K562 (cell line): ENCODE data around the gene COX20. TPM values are rescaled to one million over a fixed set of nuclear protein-coding genes. Genes with fewer than 3 reads are reported as not detected.

Experiments used
- ATAC-seq: fragments of 200-7000 bp; cut with Tn5 transposase; 3 replicates; pipeline ENCODE4 v1.9.1; 2020; ENCODE audit warnings: moderate library complexity
- BruUV-seq: library from RNA; stranded (reverse); fragments of 400-500 nt; replicated peaks from 2 replicates; lab custom pipeline; 2021; lab: Mats Ljungman, UMichigan
- CTCF ChIA-PET: fragments of 300-600 bp; formaldehyde crosslinking; extraction: SDS; loops from one replicate; lab custom pipeline; 2021; ENCODE audit warnings: low intra/inter-chr PET ratio; lab: Yijun Ruan, JAX
- POLR2A ChIA-PET: fragments of 300-600, 350-650 bp; sonication (Branson Sonifier 250); formaldehyde crosslinking; extraction: SDS; loops from one replicate; lab custom pipeline; 2021; ENCODE audit warnings: antibody characterized with exemption, inconsistent platforms; lab: Yijun Ruan, JAX
- DNase-seq, 4 experiments: peaks; one replicate each; pipeline versions ENCODE4 v3.0.0 to v3.0.0-alpha.2; 2011 to 2018; ENCODE audit warnings: low spot score in 3 of 4, mixed read lengths in 3 of 4; ENCODE audit errors: extremely low read depth in 1 of 4
- FAIRE-seq: peaks from 2 replicates; lab custom pipeline; 2011; peaks lifted over from hg19 to GRCh38; lab: Jason Lieb, UNC
- H2AFZ ChIP-seq: 2 replicates; pipeline ENCODE4 v1.6.0; 2011; ENCODE audit warnings: low read depth, low read length, control low read depth, inconsistent platforms
- H3K27ac ChIP-seq: fragments of 200-600 bp; 3 replicates; pipeline ENCODE4 v1.8.0; 2011; ENCODE audit warnings: low read depth, mild to moderate bottlenecking, control low read depth, inconsistent platforms, low read length, moderate library complexity, mixed read lengths; ENCODE audit errors: extremely low read depth
- H3K27me3 ChIP-seq, 2 experiments: fragments of 300-600 bp in 1 of 2; 2 replicates in 1 of 2; 3 replicates in 1 of 2; pipeline versions ENCODE4 v1.6.0 to v1.8.0; 2011; ENCODE audit warnings: inconsistent platforms in 2 of 2, low read length in 2 of 2, mild to moderate bottlenecking in 1 of 2, mixed read lengths in 1 of 2, moderate library complexity in 1 of 2; ENCODE audit not compliant: control insufficient read depth in 2 of 2, insufficient read depth in 2 of 2
- H3K36me3 ChIP-seq: fragments of 300-600 bp; 3 replicates; pipeline ENCODE4 v1.8.0; 2011; ENCODE audit warnings: mild to moderate bottlenecking, low read length, inconsistent platforms; ENCODE audit not compliant: control insufficient read depth, insufficient read depth
- H3K4me1 ChIP-seq, 2 experiments: fragments of 200-600 bp in 1 of 2; replicated peaks in 1 of 2; 2 replicates in 1 of 2; 3 replicates in 1 of 2; pipeline versions ENCODE4 v1.5.1 to v1.8.0; 2011; ENCODE audit warnings: inconsistent platforms in 2 of 2, low read length in 2 of 2, mild to moderate bottlenecking in 1 of 2, mixed read lengths in 1 of 2, moderate library complexity in 1 of 2; ENCODE audit not compliant: control insufficient read depth in 2 of 2, insufficient read depth in 2 of 2
- H3K4me2 ChIP-seq: 2 replicates; pipeline ENCODE4 v1.6.1; 2011; ENCODE audit warnings: low read length, control low read depth, inconsistent platforms, mixed read lengths; ENCODE audit not compliant: insufficient read depth
- H3K4me3 ChIP-seq: fragments of 200-600 bp; sonication (generic), shearing (Covaris generic); 2 replicates; pipeline ENCODE4 v1.5.1; 2016; ENCODE audit warnings: control low read depth, inconsistent platforms
- H3K79me2 ChIP-seq: fragments of 200-600 bp; 3 replicates; pipeline ENCODE4 v1.8.0; 2011; ENCODE audit warnings: low read length, inconsistent platforms; ENCODE audit not compliant: control insufficient read depth, insufficient read depth
- H3K9ac ChIP-seq, 2 experiments: 2 replicates each; pipeline versions ENCODE4 v1.6.0 to v1.6.1; 2011; ENCODE audit warnings: low read depth in 2 of 2, low read length in 2 of 2, control low read depth in 1 of 2, inconsistent platforms in 1 of 2, mild to moderate bottlenecking in 1 of 2, mixed read lengths in 1 of 2; ENCODE audit not compliant: insufficient read depth in 1 of 2
- H3K9me1 ChIP-seq: one replicate; pipeline ENCODE4 v1.6.0; 2011; ENCODE audit warnings: inconsistent platforms, mild to moderate bottlenecking, low read length, moderate library complexity; ENCODE audit not compliant: control insufficient read depth, insufficient read depth
- H3K9me3 ChIP-seq: replicated peaks from 2 replicates; pipeline ENCODE4 v1.5.1; 2011; ENCODE audit warnings: low read depth, low read length, inconsistent platforms; ENCODE audit not compliant: control insufficient read depth, insufficient read depth
- H4K20me1 ChIP-seq: replicated peaks from 2 replicates; pipeline ENCODE4 v1.6.1; 2011; ENCODE audit warnings: low read length, inconsistent platforms, mixed read lengths; ENCODE audit not compliant: control insufficient read depth, insufficient read depth
- BRD9 ChIP-seq: fragments of 450-650 bp; IDR thresholded peaks from 2 replicates; pipeline ENCODE4 v1.6.1; 2018; ENCODE audit warnings: low read depth; ENCODE audit not compliant: partially characterized antibody
- ELF2 ChIP-seq: fragments of 250-450 bp; sonication (Bioruptor Pico); IDR thresholded peaks from 2 replicates; pipeline ENCODE4 v1.5.0; 2021; ENCODE audit warnings: mild to moderate bottlenecking
- MBD2 ChIP-seq: sonication (generic); IDR thresholded peaks from 2 replicates; pipeline ENCODE4 v1.6.1; 2016; ENCODE audit warnings: low read depth, borderline replicate concordance
- MEF2D ChIP-seq: conservative IDR thresholded peaks from 2 replicates; pipeline ENCODE4 v1.6.1; 2016; ENCODE audit warnings: low read depth, missing genetic modification characterization, missing compliant biosample characterization
- MTA1 ChIP-seq: fragments of 450-650 bp; IDR thresholded peaks from 2 replicates; pipeline ENCODE4 v1.6.1; 2017; ENCODE audit warnings: borderline replicate concordance
- MTA3 ChIP-seq: fragments of 450-650 bp; formaldehyde crosslinking; IDR thresholded peaks from 2 replicates; pipeline ENCODE4 v1.6.1; 2017; ENCODE audit warnings: mild to moderate bottlenecking, borderline replicate concordance
- POLR2B ChIP-seq: fragments of 450-650 bp; IDR thresholded peaks from 2 replicates; pipeline ENCODE4 v1.6.1; 2018; ENCODE audit warnings: low read depth; ENCODE audit not compliant: partially characterized antibody
- PRPF4 ChIP-seq: fragments of 200-400 bp; formaldehyde crosslinking; IDR thresholded peaks from one replicate; pipeline ENCODE4 v1.6.1; 2017; ENCODE audit warnings: low read length, low read depth, mild to moderate bottlenecking; ENCODE audit not compliant: insufficient read depth, poor library complexity, severe bottlenecking
- RAD51 ChIP-seq: fragments of 450-650 bp; IDR thresholded peaks from 2 replicates; pipeline ENCODE4 v1.7.1; 2016; ENCODE audit warnings: low read depth, mild to moderate bottlenecking, borderline replicate concordance
- SMARCA5 ChIP-seq: fragments of 450-650 bp; IDR thresholded peaks from 2 replicates; pipeline ENCODE4 v1.6.1; 2016
- SMARCE1 ChIP-seq: fragments of 450-650 bp; IDR thresholded peaks from 2 replicates; pipeline ENCODE4 v1.7.1; 2016; ENCODE audit warnings: mild to moderate bottlenecking
- SRF ChIP-seq, 2 experiments: fragments of 250-450, 450-650 bp in 1 of 2; sonication (Bioruptor Pico) in 1 of 2; sonication (generic) in 1 of 2; formaldehyde crosslinking; IDR thresholded peaks; 2 replicates each; pipeline versions ENCODE4 v1.5.0 to v1.5.1; 2020 to 2022; ENCODE audit warnings: mild to moderate bottlenecking in 1 of 2, missing genetic modification reagents in 1 of 2
- TAF7 ChIP-seq: fragments of 450-650 bp; IDR thresholded peaks from 2 replicates; pipeline ENCODE4 v1.6.1; 2016; ENCODE audit warnings: missing genetic modification characterization, missing compliant biosample characterization
- U2AF1 ChIP-seq: fragments of 200-400 bp; formaldehyde crosslinking; optimal IDR thresholded peaks from 2 replicates; pipeline ENCODE3; 2017; ENCODE audit warnings: mild to moderate bottlenecking, low read depth, low read length, moderate library complexity
- ZNF830 ChIP-seq: fragments of 250-450 bp; sonication (Bioruptor Pico); IDR thresholded peaks from 2 replicates; pipeline ENCODE4 v1.5.0; 2021; ENCODE audit warnings: mild to moderate bottlenecking
- WGBS: fragments of 100-300 bp; shearing (Covaris generic); methylation state at CpG from one replicate; pipeline ENCODE4 v1.1.6; 2016; ENCODE audit warnings: low coverage, mixed read lengths; ENCODE audit not compliant: insufficient coverage; ENCODE audit errors: missing lambda C conversion rate; 5-methylcytosine and 5-hydroxymethylcytosine counted together
- in situ Hi-C: fragments of 300-500 bp; cut with MboI; formaldehyde crosslinking; loops from 4 replicates; pipeline ENCODE4 v1.15.0; 2018; ENCODE audit warnings: inconsistent platforms, mixed read lengths
- intact Hi-C: fragments of 100-400 bp; cut with micrococcal nuclease; formaldehyde crosslinking; loops from 2 replicates; pipeline ENCODE4 v1.14.2; 2022
- polyA plus RNA-seq, 8 experiments: library from polyadenylated mRNA; depleted of rRNA in 4 of 8; stranded (reverse) in 5 of 8; unstranded in 3 of 8; fragments of >200 nt; fragmentation: Nextera tagmentation in 2 of 8; fragmentation: Illumina TruSeq in 1 of 8; extraction: Ambion mirVana in 2 of 8; extraction: Trizol in 1 of 8; gene quantifications; 2 replicates each; pipeline versions ENCODE4 v1.2.1 to v1.2.3, GENCODE V29; 2011 to 2014; ENCODE audit warnings: inconsistent platforms in 1 of 8, missing spikeins in 1 of 8
- total RNA-seq, 7 experiments: library from RNA; depleted of rRNA in 6 of 7; stranded (reverse); fragments of >200 nt in 6 of 7; fragmentation: Illumina TruSeq in 2 of 7; extraction: Trizol in 2 of 7; gene quantifications; 2 replicates each; pipeline versions ENCODE4 v1.2.1 to v1.2.3, GENCODE V29; 2011 to 2021; ENCODE audit warnings: low replicate concordance in 1 of 7
- TF ChIP-seq, protein P1 (sequence below): fragments of 200-800 bp; sonication (Bioruptor generic); IDR thresholded peaks from 2 replicates; pipeline ENCODE4 v1.6.1; 2017; ENCODE audit warnings: missing genetic modification characterization, missing compliant biosample characterization
- TF ChIP-seq, protein P2 (sequence below): fragments of 450-650 bp; formaldehyde crosslinking; IDR thresholded peaks from 2 replicates; pipeline ENCODE4 v1.4.0; 2022; ENCODE audit warnings: mild to moderate bottlenecking, moderate library complexity

COX20 gene
- total and polyA plus RNA-seq, 9 of the 15 experiments (the other 6 are each of a cell fraction or from before 2014, with no cell fraction given), result 41.5 to 192 (median 84.3) TPM

DNA sequence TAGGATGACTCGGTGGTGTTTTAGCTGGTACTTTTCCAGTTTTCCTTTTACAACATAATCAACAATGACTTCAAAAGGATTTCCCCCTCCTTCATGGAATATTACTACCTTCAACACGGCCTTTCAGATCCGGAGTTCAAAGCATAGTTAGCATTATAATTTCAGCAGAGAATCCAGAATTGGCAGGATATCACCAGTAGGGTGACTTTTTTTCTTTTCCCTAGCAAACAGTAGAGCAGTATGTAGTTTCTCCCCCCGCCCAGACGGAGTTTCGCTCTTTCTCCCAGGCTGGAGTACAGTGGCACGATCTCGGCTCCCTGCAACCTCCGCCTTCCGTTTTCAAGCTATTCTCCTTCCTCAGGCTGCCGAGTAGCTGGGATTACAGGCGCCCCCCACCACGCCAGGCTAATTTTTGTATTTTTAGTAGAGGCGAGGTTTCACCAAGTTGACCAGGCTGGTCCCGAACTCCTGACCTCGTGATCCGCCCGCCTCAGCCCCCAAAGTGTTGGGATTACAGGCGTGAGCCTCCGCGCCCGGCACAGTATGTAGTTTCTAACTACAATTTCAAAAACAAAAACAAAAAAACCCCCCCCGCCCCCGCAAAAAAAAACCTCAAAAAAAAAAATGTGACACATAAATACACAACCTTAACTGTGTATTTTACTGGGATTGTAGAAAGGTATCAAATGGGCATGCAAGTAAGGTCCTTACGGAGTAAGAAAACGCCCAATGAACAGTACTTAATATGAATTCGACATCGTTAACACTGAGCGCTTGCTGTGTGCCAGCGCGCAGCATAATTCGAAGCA, 1.5 kb upstream of the COX20 start:
- Histone ChIP-seq H3K9me3 (no peaks in the 10 kb centered on the region), H4K20me1 (peaks cover 9% of the 10 kb centered on the region), H3K27ac (peak overlapping the region; percentile 98), H3K4me2 (peak overlapping the region; percentile 98), H3K4me3 (peak overlapping the region; percentile 74), H3K4me1 (peaks cover 14 to 17% of the 10 kb centered on the region in 2 experiments; a peak in 4 of 5 replicates), H3K79me2 (peaks cover 35% of the 10 kb centered on the region), H3K36me3 (peaks cover 22% of the 10 kb centered on the region), H3K27me3 (no peaks in the 10 kb centered on the region), H3K9me1 (no peaks in the 10 kb centered on the region), H2AFZ (peak overlapping the region; percentile 83), H3K9ac (peak overlapping the region; percentile 91 to 97)
- POLR2A ChIA-PET, result interaction anchor here (0.7 to 22.4 kb wide), 13 partner anchors 15 to 218 kb away, joined by 3 to 485 read pairs (median 4); partner anchors contain the start of gene HNRNPU
- FAIRE-seq (peak; percentile 90), ATAC-seq (peak; percentile 44), DNase-seq (peak; percentile 60 to 83 (median 64))
- CTCF ChIA-PET, result interaction anchor here (0.5 kb wide), 1 partner anchor 138 kb away, joined by 3 read pairs; no protein-coding TSS in a partner anchor
- in situ Hi-C loops (no loop called here), intact Hi-C loops (loop anchor here (1.0 to 10.0 kb wide), 2 partner anchors 136 to 211 kb away; no protein-coding TSS in a partner anchor)
- BruUV-seq, result no TSS peak
- WGBS, result under 1% methylated on average over 32 of the region's 32 CpGs
- peak; percentile 41 for TF ChIP-seq POLR2B
- TF ChIP-seq MBD2, result peak; percentile 33; the same call in 1 of the 2 replicates
- TF ChIP-seq, protein P1, sequence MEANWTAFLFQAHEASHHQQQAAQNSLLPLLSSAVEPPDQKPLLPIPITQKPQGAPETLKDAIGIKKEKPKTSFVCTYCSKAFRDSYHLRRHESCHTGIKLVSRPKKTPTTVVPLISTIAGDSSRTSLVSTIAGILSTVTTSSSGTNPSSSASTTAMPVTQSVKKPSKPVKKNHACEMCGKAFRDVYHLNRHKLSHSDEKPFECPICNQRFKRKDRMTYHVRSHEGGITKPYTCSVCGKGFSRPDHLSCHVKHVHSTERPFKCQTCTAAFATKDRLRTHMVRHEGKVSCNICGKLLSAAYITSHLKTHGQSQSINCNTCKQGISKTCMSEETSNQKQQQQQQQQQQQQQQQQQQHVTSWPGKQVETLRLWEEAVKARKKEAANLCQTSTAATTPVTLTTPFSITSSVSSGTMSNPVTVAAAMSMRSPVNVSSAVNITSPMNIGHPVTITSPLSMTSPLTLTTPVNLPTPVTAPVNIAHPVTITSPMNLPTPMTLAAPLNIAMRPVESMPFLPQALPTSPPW (CRISPR knock-in tag), result peak; percentile 81
- TF ChIP-seq RAD51, result 0 out of 2 replicates have a peak, but pooled peaks have one; percentile 8
- peak; percentile 55; the same call in 1 of the 2 replicates for TF ChIP-seq TAF7 (tag)
- TF ChIP-seq MTA1, result no peak
- TF ChIP-seq ZNF830 (CRISPR knock-in tag), result 0 out of 2 replicates have a peak, but pooled peaks have one; percentile 53
- 0 out of 2 replicates have a peak, but pooled peaks have one; percentile 22 for TF ChIP-seq SMARCA5
- peak; percentile 54; the same call in 1 of the 2 replicates for TF ChIP-seq SMARCE1
- TF ChIP-seq MTA3, result 0 out of 2 replicates have a peak, but pooled peaks have one; percentile 15
- 0 out of 2 replicates have a peak, but pooled peaks have one; percentile 24 for TF ChIP-seq ELF2 (CRISPR knock-in tag)
- peak; percentile 15; the same call in 1 of the 2 replicates for TF ChIP-seq MEF2D (tag)
- TF ChIP-seq, protein P2, sequence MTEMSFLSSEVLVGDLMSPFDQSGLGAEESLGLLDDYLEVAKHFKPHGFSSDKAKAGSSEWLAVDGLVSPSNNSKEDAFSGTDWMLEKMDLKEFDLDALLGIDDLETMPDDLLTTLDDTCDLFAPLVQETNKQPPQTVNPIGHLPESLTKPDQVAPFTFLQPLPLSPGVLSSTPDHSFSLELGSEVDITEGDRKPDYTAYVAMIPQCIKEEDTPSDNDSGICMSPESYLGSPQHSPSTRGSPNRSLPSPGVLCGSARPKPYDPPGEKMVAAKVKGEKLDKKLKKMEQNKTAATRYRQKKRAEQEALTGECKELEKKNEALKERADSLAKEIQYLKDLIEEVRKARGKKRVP (CRISPR knock-in tag), result peak; percentile 37; the same call in 1 of the 2 replicates
- TF ChIP-seq PRPF4, result peak; percentile 3
- TF ChIP-seq U2AF1, result no peak
- peak; percentile 82 for TF ChIP-seq BRD9
- 0 out of 4 replicates have a peak, but pooled peaks of 1 of the 2 experiments have one; percentile 9 for TF ChIP-seq SRF (CRISPR knock-in tag; IDR thresholded peaks at IDR 0.05)
